ENCODE data around the gene EREG. TPM values are rescaled to one million over a fixed set of nuclear protein-coding genes. Genes with fewer than 3 reads are reported as not detected.

Gene EREG
- total RNA-seq, 1 experiment from 2014 or later: 498 TPM

- Histone ChIP-seq H3K9me3 (ENCODE audit: control insufficient read depth in 1 of 2, insufficient read depth in 1 of 2, low read depth in 1 of 2, low read length in 2 of 2) (no peaks in the 10 kb centered on the region), H3K27ac (ENCODE audit: low read depth, low read length) (peak overlapping the region; percentile 58), H3K9me2 (ENCODE audit: insufficient read depth) (no peaks in the 10 kb centered on the region), H3K4me1 (ENCODE audit: control insufficient read depth in 1 of 2, insufficient read depth in 2 of 2, low read length in 2 of 2) (peaks cover 29 to 61% of the 10 kb centered on the region in 2 experiments), H2AFZ (ENCODE audit: low read depth, low read length, poor library complexity, severe bottlenecking) (no peak overlapping the region), H3K36me3 (ENCODE audit: control insufficient read depth in 1 of 2, insufficient read depth in 2 of 2, low read length in 2 of 2) (no peaks in the 10 kb centered on the region; a peak in 1 of 4 replicates), H3K4me2 (ENCODE audit: low read length) (peak overlapping the region; percentile 81), H3K79me2 (ENCODE audit: insufficient read depth, low read length) (peaks cover 7% of the 10 kb centered on the region; the same call in 1 of the 2 replicates), H4K20me1 (ENCODE audit: insufficient read depth) (no peaks in the 10 kb centered on the region), H3K9ac (ENCODE audit: low read length) (peak overlapping the region; percentile 35), H3K4me3 (replicated peaks in 1 of 2; ENCODE audit: low read depth in 1 of 2, low read length in 2 of 2) (peak overlapping the region; percentile 10 to 41; a peak in 3 of 4 replicates), H3K27me3 (ENCODE audit: insufficient read depth, low read length) (no peaks in the 10 kb centered on the region)
- ATAC-seq (peak; percentile 95), DNase-seq (ENCODE audit: low read depth, low spot score) (peak; percentile 98)
- POLR2A ChIA-PET: interaction anchor here (1.0 to 3.5 kb wide), 14 partner anchors 13 to 351 kb away, joined by 5 to 17 read pairs (median 6); partner anchors contain the start of genes AREG and EREG
- intact Hi-C loops (cut with micrococcal nuclease): loop anchor here (1.0 to 10.0 kb wide), 7 partner anchors 44 to 964 kb away; partner anchors contain the start of genes BTC and EREG
- RAD21 ChIA-PET (ENCODE audit: low non-redundant PET in 1 of 2, low total read pairs in 2 of 2, uncharacterized antibody in 2 of 2, unreplicated experiment in 2 of 2): interaction anchor here (0.5 to 1.6 kb wide), 11 partner anchors 43 to 358 kb away, joined by 3 to 5 read pairs (median 3); partner anchors contain the start of gene EREG (in 1 of the 2)
- CTCF ChIA-PET: interaction anchor here (0.6 to 3.3 kb wide), 22 partner anchors 8 to 941 kb away, joined by 3 to 42 read pairs (median 4); partner anchors contain the start of gene EPGN
- BruUV-seq (replicated peaks): no TSS peak
- peak; percentile 91 for TF ChIP-seq MAX (IDR thresholded peaks at IDR 0.05)
- peak; percentile 93 for TF ChIP-seq CBX3 (IDR thresholded peaks at IDR 0.05; ENCODE audit: low read depth)
- TF ChIP-seq ELF1 (IDR thresholded peaks at IDR 0.05; ENCODE audit: borderline replicate concordance, low read depth): no peak; the same call in 1 of the 2 replicates
- TF ChIP-seq SRF (IDR thresholded peaks at IDR 0.05; ENCODE audit: low read depth): peak; percentile 93
- TF ChIP-seq, protein P1, sequence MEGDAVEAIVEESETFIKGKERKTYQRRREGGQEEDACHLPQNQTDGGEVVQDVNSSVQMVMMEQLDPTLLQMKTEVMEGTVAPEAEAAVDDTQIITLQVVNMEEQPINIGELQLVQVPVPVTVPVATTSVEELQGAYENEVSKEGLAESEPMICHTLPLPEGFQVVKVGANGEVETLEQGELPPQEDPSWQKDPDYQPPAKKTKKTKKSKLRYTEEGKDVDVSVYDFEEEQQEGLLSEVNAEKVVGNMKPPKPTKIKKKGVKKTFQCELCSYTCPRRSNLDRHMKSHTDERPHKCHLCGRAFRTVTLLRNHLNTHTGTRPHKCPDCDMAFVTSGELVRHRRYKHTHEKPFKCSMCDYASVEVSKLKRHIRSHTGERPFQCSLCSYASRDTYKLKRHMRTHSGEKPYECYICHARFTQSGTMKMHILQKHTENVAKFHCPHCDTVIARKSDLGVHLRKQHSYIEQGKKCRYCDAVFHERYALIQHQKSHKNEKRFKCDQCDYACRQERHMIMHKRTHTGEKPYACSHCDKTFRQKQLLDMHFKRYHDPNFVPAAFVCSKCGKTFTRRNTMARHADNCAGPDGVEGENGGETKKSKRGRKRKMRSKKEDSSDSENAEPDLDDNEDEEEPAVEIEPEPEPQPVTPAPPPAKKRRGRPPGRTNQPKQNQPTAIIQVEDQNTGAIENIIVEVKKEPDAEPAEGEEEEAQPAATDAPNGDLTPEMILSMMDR (IDR thresholded peaks at IDR 0.05 in 2 of 3, conservative IDR thresholded peaks at IDR 0.05 in 1 of 3; ENCODE audit: borderline replicate concordance in 1 of 3, insufficient read depth in 1 of 3, low read depth in 2 of 3, low read length in 2 of 3): peak; percentile 59 to 86 (median 71)
- peak; percentile 95 for TF ChIP-seq JUND (IDR thresholded peaks at IDR 0.05)
- no peak for TF ChIP-seq EZH2 (IDR thresholded peaks at IDR 0.05)
- TF ChIP-seq, protein P2, sequence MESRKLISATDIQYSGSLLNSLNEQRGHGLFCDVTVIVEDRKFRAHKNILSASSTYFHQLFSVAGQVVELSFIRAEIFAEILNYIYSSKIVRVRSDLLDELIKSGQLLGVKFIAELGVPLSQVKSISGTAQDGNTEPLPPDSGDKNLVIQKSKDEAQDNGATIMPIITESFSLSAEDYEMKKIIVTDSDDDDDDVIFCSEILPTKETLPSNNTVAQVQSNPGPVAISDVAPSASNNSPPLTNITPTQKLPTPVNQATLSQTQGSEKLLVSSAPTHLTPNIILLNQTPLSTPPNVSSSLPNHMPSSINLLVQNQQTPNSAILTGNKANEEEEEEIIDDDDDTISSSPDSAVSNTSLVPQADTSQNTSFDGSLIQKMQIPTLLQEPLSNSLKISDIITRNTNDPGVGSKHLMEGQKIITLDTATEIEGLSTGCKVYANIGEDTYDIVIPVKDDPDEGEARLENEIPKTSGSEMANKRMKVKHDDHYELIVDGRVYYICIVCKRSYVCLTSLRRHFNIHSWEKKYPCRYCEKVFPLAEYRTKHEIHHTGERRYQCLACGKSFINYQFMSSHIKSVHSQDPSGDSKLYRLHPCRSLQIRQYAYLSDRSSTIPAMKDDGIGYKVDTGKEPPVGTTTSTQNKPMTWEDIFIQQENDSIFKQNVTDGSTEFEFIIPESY (IDR thresholded peaks at IDR 0.05; ENCODE audit: extremely low read depth, insufficient replicate concordance, low read length): peak; percentile 62
- peak; percentile 99 for TF ChIP-seq SIN3A (IDR thresholded peaks at IDR 0.05; ENCODE audit: low read depth)
- TF ChIP-seq EZH2phosphoT487 (IDR thresholded peaks at IDR 0.05; ENCODE audit: borderline replicate concordance): no peak
- TF ChIP-seq EGR1 (IDR thresholded peaks at IDR 0.05; ENCODE audit: low read depth): 0 out of 2 replicates have a peak, but pooled peaks have one; percentile 48
- TF ChIP-seq YY1 (IDR thresholded peaks at IDR 0.05; ENCODE audit: extremely low read depth, insufficient replicate concordance, low read depth, low read length): no peak
- peak; percentile 79 for TF ChIP-seq CEBPB (IDR thresholded peaks at IDR 0.05; ENCODE audit: low read depth)
- TF ChIP-seq ZFX (IDR thresholded peaks at IDR 0.05): no peak
- TF ChIP-seq, protein P3, sequence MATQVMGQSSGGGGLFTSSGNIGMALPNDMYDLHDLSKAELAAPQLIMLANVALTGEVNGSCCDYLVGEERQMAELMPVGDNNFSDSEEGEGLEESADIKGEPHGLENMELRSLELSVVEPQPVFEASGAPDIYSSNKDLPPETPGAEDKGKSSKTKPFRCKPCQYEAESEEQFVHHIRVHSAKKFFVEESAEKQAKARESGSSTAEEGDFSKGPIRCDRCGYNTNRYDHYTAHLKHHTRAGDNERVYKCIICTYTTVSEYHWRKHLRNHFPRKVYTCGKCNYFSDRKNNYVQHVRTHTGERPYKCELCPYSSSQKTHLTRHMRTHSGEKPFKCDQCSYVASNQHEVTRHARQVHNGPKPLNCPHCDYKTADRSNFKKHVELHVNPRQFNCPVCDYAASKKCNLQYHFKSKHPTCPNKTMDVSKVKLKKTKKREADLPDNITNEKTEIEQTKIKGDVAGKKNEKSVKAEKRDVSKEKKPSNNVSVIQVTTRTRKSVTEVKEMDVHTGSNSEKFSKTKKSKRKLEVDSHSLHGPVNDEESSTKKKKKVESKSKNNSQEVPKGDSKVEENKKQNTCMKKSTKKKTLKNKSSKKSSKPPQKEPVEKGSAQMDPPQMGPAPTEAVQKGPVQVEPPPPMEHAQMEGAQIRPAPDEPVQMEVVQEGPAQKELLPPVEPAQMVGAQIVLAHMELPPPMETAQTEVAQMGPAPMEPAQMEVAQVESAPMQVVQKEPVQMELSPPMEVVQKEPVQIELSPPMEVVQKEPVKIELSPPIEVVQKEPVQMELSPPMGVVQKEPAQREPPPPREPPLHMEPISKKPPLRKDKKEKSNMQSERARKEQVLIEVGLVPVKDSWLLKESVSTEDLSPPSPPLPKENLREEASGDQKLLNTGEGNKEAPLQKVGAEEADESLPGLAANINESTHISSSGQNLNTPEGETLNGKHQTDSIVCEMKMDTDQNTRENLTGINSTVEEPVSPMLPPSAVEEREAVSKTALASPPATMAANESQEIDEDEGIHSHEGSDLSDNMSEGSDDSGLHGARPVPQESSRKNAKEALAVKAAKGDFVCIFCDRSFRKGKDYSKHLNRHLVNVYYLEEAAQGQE (IDR thresholded peaks at IDR 0.05; ENCODE audit: low read depth): no peak
- TF ChIP-seq ATF3 (IDR thresholded peaks at IDR 0.05): no peak; the same call in 1 of the 2 replicates
- TF ChIP-seq TCF7L2 (IDR thresholded peaks at IDR 0.05; ENCODE audit: borderline replicate concordance, extremely low read depth, insufficient read depth, insufficient read length): peak; percentile 98
- no peak for TF ChIP-seq ZNF274 (IDR thresholded peaks at IDR 0.05; ENCODE audit: low read depth, low read length)
Observed at GRCh38 chr4:74320559-74321118, 44.3 kb upstream of the EREG start.

Measured in HCT116 (cell line).